Caco-2 (cell line): ENCODE data around the gene CRYBG1. TPM values are rescaled to one million over a fixed set of nuclear protein-coding genes. Genes with fewer than 3 reads are reported as not detected.
"Not testable (repeated sequence)": the region's sequence is repeated elsewhere in the genome, so short reads cannot be mapped to it uniquely, and the experiment has no call there.

ENCODE experiments used
- BruUV-seq: library from RNA; stranded (reverse); fragments of 400-500 nt; replicated peaks from 2 replicates; lab custom pipeline; 2021; lab: Mats Ljungman, UMichigan
- CTCF ChIA-PET: fragments of 300-600 bp; sonication (Branson Sonifier 250); formaldehyde crosslinking; loops from one replicate; lab custom pipeline; 2022; ENCODE audit warnings: antibody characterized with exemption; lab: Charles Lee
- POLR2A ChIA-PET: fragments of 300-600 bp; sonication (Branson Sonifier 250); formaldehyde crosslinking; loops from one replicate; lab custom pipeline; 2022; ENCODE audit warnings: antibody characterized with exemption; lab: Charles Lee
- DNase-seq, 2 experiments: peaks; one replicate each; pipeline versions ENCODE4 v3.0.0 to v3.0.0-alpha.2; 2020 to 2022
- H3K27me3 ChIP-seq: replicated peaks from 2 replicates; pipeline ENCODE4 v1.6.0; 2011; ENCODE audit warnings: low read length; ENCODE audit not compliant: control insufficient read depth, insufficient read depth
- H3K36me3 ChIP-seq: 2 replicates; pipeline ENCODE4 v1.5.1; 2011; ENCODE audit warnings: low read length; ENCODE audit not compliant: control insufficient read depth, insufficient read depth
- H3K4me1 ChIP-seq: fragments of 250-450 bp; sonication (Bioruptor Pico); 2 replicates; pipeline ENCODE4 v1.5.1; 2020; ENCODE audit warnings: mild to moderate bottlenecking
- H3K4me3 ChIP-seq: 2 replicates; pipeline ENCODE4 v1.5.1; 2011; ENCODE audit warnings: low read depth, mild to moderate bottlenecking, control low read depth, low read length
- H3K9me3 ChIP-seq: fragments of 250-450 bp; sonication (Bioruptor Pico); 2 replicates; pipeline ENCODE4 v1.5.1; 2020; ENCODE audit warnings: mild to moderate bottlenecking, moderate library complexity
- H3K27ac Mint-ChIP-seq: one replicate; pipeline ENCODE4 v1.8.0; 2022; ENCODE audit warnings: mixed read lengths; ENCODE audit not compliant: unreplicated experiment
- H3K27me3 Mint-ChIP-seq: one replicate; pipeline ENCODE4 v1.8.0; 2022; ENCODE audit warnings: mixed read lengths; ENCODE audit not compliant: insufficient read depth, unreplicated experiment
- H3K36me3 Mint-ChIP-seq: one replicate; pipeline ENCODE4 v1.8.0; 2022; ENCODE audit warnings: mild to moderate bottlenecking, mixed read lengths; ENCODE audit not compliant: insufficient read depth, unreplicated experiment
- H3K4me1 Mint-ChIP-seq: one replicate; pipeline ENCODE4 v1.8.0; 2022; ENCODE audit warnings: low read depth, mixed read lengths; ENCODE audit not compliant: unreplicated experiment
- H3K4me3 Mint-ChIP-seq: one replicate; pipeline ENCODE4 v1.8.0; 2022; ENCODE audit warnings: mild to moderate bottlenecking, moderate library complexity, mixed read lengths; ENCODE audit not compliant: unreplicated experiment
- H3K9me3 Mint-ChIP-seq: one replicate; pipeline ENCODE4 v1.8.0; 2022; ENCODE audit warnings: mixed read lengths; ENCODE audit not compliant: unreplicated experiment
- intact Hi-C: fragments of 100-400 bp; cut with micrococcal nuclease; formaldehyde crosslinking; loops from one replicate; pipeline ENCODE4 v1.10.0; 2022; ENCODE audit not compliant: unreplicated experiment
- total RNA-seq: library from RNA; stranded (reverse); gene quantifications from 2 replicates; pipeline ENCODE4 v1.2.3, GENCODE V29; 2022
- TF ChIP-seq, protein P1 (sequence below), 2 experiments: fragments of 200-600 bp in 1 of 2; IDR thresholded peaks; 1 replicate in 1 of 2; 2 replicates in 1 of 2; pipeline versions ENCODE4 v1.5.1 to v1.8.0; 2011 to 2022; ENCODE audit warnings: antibody characterized with exemption in 1 of 2, control low read depth in 1 of 2, inconsistent platforms in 1 of 2, low read depth in 1 of 2, low read length in 1 of 2, mild to moderate bottlenecking in 1 of 2, moderate library complexity in 1 of 2; ENCODE audit not compliant: insufficient read depth in 1 of 2, severe bottlenecking in 1 of 2, unreplicated experiment in 1 of 2

Gene CRYBG1
- total RNA-seq, 1 experiment from 2014 or later = 13.2 TPM

DNA sequence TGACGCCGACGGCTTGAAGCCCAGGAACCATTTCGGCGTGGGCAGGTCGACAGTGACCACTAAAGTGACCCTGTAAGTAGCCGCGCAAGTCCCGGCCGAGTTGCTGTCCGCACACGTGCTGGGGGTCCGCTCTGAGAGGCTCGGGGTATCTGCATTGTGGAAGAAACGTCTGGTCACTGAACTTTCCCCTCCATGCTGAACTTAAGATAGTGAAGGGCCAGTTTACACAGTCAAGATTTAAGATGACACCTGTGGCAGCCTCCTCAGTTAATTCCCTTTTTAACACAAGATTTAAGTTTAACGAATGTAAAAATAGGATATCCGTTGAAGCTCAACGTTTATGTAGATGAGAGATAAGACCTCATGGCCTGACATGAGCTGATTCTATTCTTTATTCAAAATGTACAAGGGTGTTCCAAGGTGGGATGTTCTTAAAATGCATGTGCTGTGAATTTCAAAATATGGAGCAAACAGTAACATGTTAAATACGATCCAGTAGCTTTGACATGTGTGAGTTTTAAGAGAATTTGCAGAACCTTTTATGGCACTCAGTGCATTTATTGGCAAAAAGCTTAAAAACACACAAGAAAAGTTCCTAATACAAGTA, 152.6 kb downstream of the CRYBG1 start:
- POLR2A ChIA-PET = no interaction called here
- Mint-ChIP-seq H3K9me3 (no peaks in the 10 kb centered on the region), H3K27ac (no peak overlapping the region), H3K4me1 (peaks cover 12% of the 10 kb centered on the region), H3K36me3 (no peaks in the 10 kb centered on the region), H3K27me3 (peaks cover 5% of the 10 kb centered on the region), H3K4me3 (peak overlapping the region; percentile 91)
- H3K4me1 ChIP-seq = peaks cover 6% of the 10 kb centered on the region; the same call in 1 of the 2 replicates
- H3K9me3 ChIP-seq = no peaks in the 10 kb centered on the region
- H3K36me3 ChIP-seq = no peaks in the 10 kb centered on the region; the same call in 1 of the 2 replicates
- BruUV-seq = TSS peak; percentile 29
- TF ChIP-seq, protein P1, sequence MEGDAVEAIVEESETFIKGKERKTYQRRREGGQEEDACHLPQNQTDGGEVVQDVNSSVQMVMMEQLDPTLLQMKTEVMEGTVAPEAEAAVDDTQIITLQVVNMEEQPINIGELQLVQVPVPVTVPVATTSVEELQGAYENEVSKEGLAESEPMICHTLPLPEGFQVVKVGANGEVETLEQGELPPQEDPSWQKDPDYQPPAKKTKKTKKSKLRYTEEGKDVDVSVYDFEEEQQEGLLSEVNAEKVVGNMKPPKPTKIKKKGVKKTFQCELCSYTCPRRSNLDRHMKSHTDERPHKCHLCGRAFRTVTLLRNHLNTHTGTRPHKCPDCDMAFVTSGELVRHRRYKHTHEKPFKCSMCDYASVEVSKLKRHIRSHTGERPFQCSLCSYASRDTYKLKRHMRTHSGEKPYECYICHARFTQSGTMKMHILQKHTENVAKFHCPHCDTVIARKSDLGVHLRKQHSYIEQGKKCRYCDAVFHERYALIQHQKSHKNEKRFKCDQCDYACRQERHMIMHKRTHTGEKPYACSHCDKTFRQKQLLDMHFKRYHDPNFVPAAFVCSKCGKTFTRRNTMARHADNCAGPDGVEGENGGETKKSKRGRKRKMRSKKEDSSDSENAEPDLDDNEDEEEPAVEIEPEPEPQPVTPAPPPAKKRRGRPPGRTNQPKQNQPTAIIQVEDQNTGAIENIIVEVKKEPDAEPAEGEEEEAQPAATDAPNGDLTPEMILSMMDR (IDR thresholded peaks at IDR 0.05; ENCODE audit: insufficient read depth in 1 of 2, low read depth in 1 of 2, low read length in 1 of 2, severe bottlenecking in 1 of 2, unreplicated experiment in 1 of 2) = no peak
- CTCF ChIA-PET = interaction anchor here (0.6 to 1.6 kb wide), 4 partner anchors 53 to 533 kb away, joined by 3 to 5 read pairs (median 4); no protein-coding TSS in a partner anchor
- intact Hi-C loops = loop anchor here (2.0 kb wide), 3 partner anchors 36 to 66 kb away; no protein-coding TSS in a partner anchor
- H3K27me3 ChIP-seq = no peaks in the 10 kb centered on the region; the same call in none of the 2 replicates
- DNase-seq = no peak
- H3K4me3 ChIP-seq = peak overlapping the region; percentile 78

DNA sequence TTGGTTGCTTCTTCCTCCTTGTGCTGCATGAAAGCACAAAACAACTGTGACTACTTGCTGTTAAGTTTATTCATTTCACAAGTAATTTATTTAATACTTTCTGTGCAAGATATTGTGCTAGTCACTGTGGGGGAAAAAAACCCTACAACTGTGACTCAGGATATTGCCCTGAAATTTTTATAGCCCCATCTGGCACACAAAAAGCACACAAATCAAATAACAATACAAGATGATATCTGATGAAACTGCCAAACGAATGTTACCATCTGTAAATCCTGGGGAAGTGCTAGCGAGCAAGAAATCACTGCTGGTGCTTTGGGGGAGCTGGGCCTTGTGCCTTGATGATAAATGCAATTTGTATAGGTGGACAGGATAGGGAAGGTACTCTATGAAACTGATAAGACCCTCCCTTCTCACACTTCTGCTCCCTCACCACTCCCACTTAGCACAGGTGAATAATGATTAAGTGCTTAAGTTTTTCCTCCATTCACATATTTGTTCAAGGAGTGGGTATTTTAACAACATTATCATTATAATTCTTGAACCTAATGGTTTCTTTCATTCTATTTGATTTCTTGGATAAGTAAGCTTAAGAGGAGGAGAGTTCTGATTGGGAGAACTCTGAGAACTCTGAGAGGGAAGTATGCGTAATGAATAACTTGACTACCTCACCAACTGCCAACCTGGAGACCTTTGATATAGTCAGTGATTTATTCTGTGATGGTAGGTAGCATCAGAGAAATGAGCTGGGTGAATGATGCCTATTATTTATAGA, 153.5 kb downstream of the CRYBG1 start:
- Mint-ChIP-seq H3K4me1 (peaks cover 12% of the 10 kb centered on the region), H3K27ac (no peak overlapping the region), H3K36me3 (no peaks in the 10 kb centered on the region), H3K4me3 (peak overlapping the region; percentile 91), H3K9me3 (no peaks in the 10 kb centered on the region), H3K27me3 (peaks cover 5% of the 10 kb centered on the region)
- peaks cover 6% of the 10 kb centered on the region; the same call in 1 of the 2 replicates for H3K4me1 ChIP-seq
- TF ChIP-seq, protein P1 (IDR thresholded peaks at IDR 0.05; ENCODE audit: insufficient read depth in 1 of 2, low read depth in 1 of 2, low read length in 1 of 2, severe bottlenecking in 1 of 2, unreplicated experiment in 1 of 2) = no peak
- BruUV-seq = no TSS peak
- intact Hi-C loops = loop anchor here (2.0 kb wide), 3 partner anchors 35 to 67 kb away; no protein-coding TSS in a partner anchor
- no peaks in the 10 kb centered on the region for H3K9me3 ChIP-seq
- H3K4me3 ChIP-seq = no peak overlapping the region
- H3K27me3 ChIP-seq = no peaks in the 10 kb centered on the region; the same call in none of the 2 replicates
- ChIA-PET POLR2A (no interaction called here), CTCF (no interaction called here)
- no peaks in the 10 kb centered on the region; the same call in 1 of the 2 replicates for H3K36me3 ChIP-seq
- no peak for DNase-seq

DNA sequence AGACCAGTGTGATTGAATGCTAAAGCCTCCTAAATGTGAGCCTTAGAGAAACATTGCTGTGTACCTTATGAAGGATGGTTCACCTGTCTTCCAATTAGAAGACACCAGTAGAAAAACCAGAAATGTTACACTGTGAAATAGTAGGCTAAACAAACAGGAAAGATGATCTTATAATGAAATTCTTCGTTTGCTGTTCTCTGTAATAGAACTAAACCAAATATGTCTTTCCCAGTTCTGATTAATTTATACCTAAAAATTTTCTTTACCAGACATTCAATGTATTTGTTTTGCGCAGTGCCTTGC, 154.0 kb downstream of the CRYBG1 start:
- no peaks in the 10 kb centered on the region for H3K9me3 ChIP-seq
- ChIA-PET CTCF (no interaction called here), POLR2A (no interaction called here)
- Mint-ChIP-seq H3K9me3 (no peaks in the 10 kb centered on the region), H3K27ac (no peak overlapping the region), H3K4me3 (peak overlapping the region; percentile 91), H3K27me3 (peaks cover 5% of the 10 kb centered on the region), H3K4me1 (peaks cover 12% of the 10 kb centered on the region), H3K36me3 (no peaks in the 10 kb centered on the region)
- TF ChIP-seq, protein P1 (IDR thresholded peaks at IDR 0.05; ENCODE audit: insufficient read depth in 1 of 2, low read depth in 1 of 2, low read length in 1 of 2, severe bottlenecking in 1 of 2, unreplicated experiment in 1 of 2) = no peak
- DNase-seq = no peak
- H3K4me3 ChIP-seq = no peak overlapping the region
- BruUV-seq = no TSS peak
- H3K27me3 ChIP-seq = no peaks in the 10 kb centered on the region; the same call in none of the 2 replicates
- H3K4me1 ChIP-seq = peaks cover 6% of the 10 kb centered on the region; the same call in 1 of the 2 replicates
- no peaks in the 10 kb centered on the region; the same call in 1 of the 2 replicates for H3K36me3 ChIP-seq
- intact Hi-C loops = no loop called here

DNA sequence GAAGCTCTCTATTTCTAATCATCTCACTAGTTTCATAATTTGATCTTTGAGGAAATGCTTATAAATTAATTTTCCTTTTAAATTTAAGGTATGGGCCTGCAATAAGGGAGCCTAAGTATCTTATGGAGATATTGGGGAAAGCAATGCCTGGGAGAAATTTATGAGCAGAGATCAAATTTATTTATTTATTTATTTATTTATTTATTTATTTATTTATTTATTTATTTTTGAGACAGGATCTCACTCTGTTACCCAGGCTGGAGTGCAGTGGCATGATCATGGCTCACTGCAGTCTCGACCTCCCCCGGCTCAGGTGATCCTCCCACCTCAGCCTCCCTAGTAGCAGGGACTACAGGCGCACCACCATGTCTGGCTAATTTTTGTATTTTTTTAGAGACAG, 155.1 kb downstream of the CRYBG1 start:
- POLR2A ChIA-PET, H3K36me3 Mint-ChIP-seq, H3K27me3 ChIP-seq, H3K4me3 ChIP-seq, H3K4me3 Mint-ChIP-seq, H3K4me1 Mint-ChIP-seq, H3K27me3 Mint-ChIP-seq, H3K27ac Mint-ChIP-seq, H3K36me3 ChIP-seq, H3K9me3 Mint-ChIP-seq, DNase-seq, intact Hi-C loops, H3K4me1 ChIP-seq, H3K9me3 ChIP-seq, CTCF ChIA-PET, BruUV-seq: not testable (repeated sequence)
